Esophagus muscularis mucosa (tissue), 4 donors: Measurements from ENCODE around the gene YPEL2. TPM values are rescaled to one million over a fixed set of nuclear protein-coding genes. Genes with fewer than 3 reads are reported as not detected.
"Not testable (repeated sequence)": the region's sequence is repeated elsewhere in the genome, so short reads cannot be mapped to it uniquely, and the experiment has no call there.

Source experiments
- DNase-seq: peaks from one replicate; pipeline ENCODE4 v3.0.0-alpha.2; 2017; ENCODE audit errors: extremely low spot score
- H3K27ac ChIP-seq, 4 donors: fragments of 200-600 bp; sonication (generic); replicated peaks in 1 of 4; 1 replicate in 3 of 4; 2 replicates in 1 of 4; pipeline ENCODE4 v1.5.1; 2016 to 2019; ENCODE audit warnings: mild to moderate bottlenecking in 1 of 4
- H3K27me3 ChIP-seq, 4 donors: fragments of 200-600 bp; sonication (generic); one replicate each; pipeline versions ENCODE4 v1.5.1 to v1.6.0; 2016 to 2019
- H3K36me3 ChIP-seq, 4 donors: fragments of 200-600 bp; sonication (generic); one replicate each; pipeline ENCODE4 v1.5.1; 2016 to 2019
- H3K4me1 ChIP-seq, 4 donors: fragments of 200-600 bp; sonication (generic); one replicate each; pipeline ENCODE4 v1.5.1; 2016 to 2019
- H3K4me3 ChIP-seq, 4 donors: fragments of 200-600 bp; sonication (generic); 1 replicate in 2 of 4; 2 replicates in 2 of 4; pipeline ENCODE4 v1.5.1; 2016 to 2019; ENCODE audit warnings: mild to moderate bottlenecking in 4 of 4, moderate library complexity in 1 of 4
- H3K9me3 ChIP-seq, 4 donors: fragments of 200-600 bp; sonication (generic); 1 replicate in 3 of 4; 2 replicates in 1 of 4; pipeline ENCODE4 v1.5.1; 2016 to 2019
- CTCF ChIP-seq, 3 experiments: fragments of 200-600 bp in 2 of 3; fragments of 450-650 bp in 1 of 3; sonication (generic) in 2 of 3; IDR thresholded peaks; one replicate each; pipeline ENCODE4 v1.5.1; 2017 to 2019; ENCODE audit warnings: antibody characterized with exemption in 3 of 3, mild to moderate bottlenecking in 2 of 3, moderate library complexity in 1 of 3
- EP300 ChIP-seq: sonication (generic); formaldehyde crosslinking; IDR thresholded peaks from one replicate; pipeline ENCODE4 v1.6.1; 2017; ENCODE audit warnings: antibody characterized with exemption
- POLR2A ChIP-seq: fragments of 450-650 bp; IDR thresholded peaks from one replicate; pipeline ENCODE4 v1.6.1; 2017; ENCODE audit warnings: antibody characterized with exemption, moderate library complexity, mild to moderate bottlenecking, low read depth
- POLR2AphosphoS5 ChIP-seq, 2 donors: sonication (generic); formaldehyde crosslinking; IDR thresholded peaks; one replicate each; pipeline ENCODE4 v1.6.1; 2017; ENCODE audit warnings: antibody characterized with exemption in 2 of 2
- WGBS: methylation state at CpG from one replicate; pipeline ENCODE4 v1.1.5; 2018; 5-methylcytosine and 5-hydroxymethylcytosine counted together
- intact Hi-C: fragments of 100-400 bp; cut with DNase I; formaldehyde crosslinking; loops from one replicate; pipeline ENCODE4 v1.15.1; 2023
- total RNA-seq, 4 donors: library from RNA; depleted of rRNA; stranded (reverse); fragments of >200 nt; gene quantifications; one replicate each; pipeline versions ENCODE4 v1.1.0 to v1.2.1, GENCODE V29; 2016

Gene YPEL2
- total RNA-seq, 4 donors from 2014 or later, result 27.7 to 62.9 (median 28.8) TPM

GRCh38 chr17:59406808-59407381, 75.4 kb downstream of the YPEL2 start:
- TF ChIP-seq POLR2AphosphoS5 (IDR thresholded peaks at IDR 0.05) (no peak), EP300 (no peak), CTCF (IDR thresholded peaks at IDR 0.05) (no peak), POLR2A (no peak)
- Histone ChIP-seq H3K36me3 (peaks cover 3 to 25% (median 14%) of the 10 kb centered on the region in 4 donors), H3K9me3 (peaks cover 0 to 7% (median 6%) of the 10 kb centered on the region in 4 donors), H3K27ac (peak overlapping the region in 3 of 4 donors; percentile 3 to 50 (median 45)), H3K4me1 (peaks cover 14 to 20% (median 18%) of the 10 kb centered on the region in 4 donors), H3K27me3 (no peaks in the 10 kb centered on the region), H3K4me3 (no peak overlapping the region)
- 42% methylated on average over 7 of the region's 7 CpGs for WGBS
- no peak for DNase-seq
- intact Hi-C loops, result no loop called here

GRCh38 chr17:59409336-59410048, 78.0 kb downstream of the YPEL2 start:
- Histone ChIP-seq H3K4me1 (peaks cover 23 to 27% (median 25%) of the 10 kb centered on the region in 4 donors), H3K27me3 (no peaks in the 10 kb centered on the region), H3K4me3 (no peak overlapping the region), H3K36me3 (peaks cover 0 to 6% (median 2%) of the 10 kb centered on the region in 4 donors), H3K9me3 (peaks cover 0 to 7% (median 6%) of the 10 kb centered on the region in 4 donors), H3K27ac (no peak overlapping the region)
- intact Hi-C loops, result no loop called here
- no peak for DNase-seq
- WGBS, result 91% methylated on average over 3 of the region's 3 CpGs
- no peak for TF ChIP-seq POLR2AphosphoS5 (IDR thresholded peaks at IDR 0.05)
- TF ChIP-seq CTCF (IDR thresholded peaks at IDR 0.05), result no peak
- no peak for TF ChIP-seq POLR2A
- no peak for TF ChIP-seq EP300

- Histone ChIP-seq H3K4me3 (no peak overlapping the region), H3K27me3 (no peaks in the 10 kb centered on the region), H3K27ac (no peak overlapping the region), H3K4me1 (peaks cover 23 to 27% (median 25%) of the 10 kb centered on the region in 4 donors), H3K36me3 (no peaks in the 10 kb centered on the region), H3K9me3 (peaks cover 0 to 7% (median 6%) of the 10 kb centered on the region in 4 donors)
- 95% methylated on average over 4 of the region's 4 CpGs for WGBS
- no peak for DNase-seq
- intact Hi-C loops, result no loop called here
- no peak for TF ChIP-seq POLR2AphosphoS5 (IDR thresholded peaks at IDR 0.05)
- no peak for TF ChIP-seq EP300
- TF ChIP-seq POLR2A, result no peak
- TF ChIP-seq CTCF (IDR thresholded peaks at IDR 0.05), result no peak
These were observed 78.6 kb downstream of the YPEL2 start for GRCh38 chr17:59410049-59410437.

- peaks cover 8 to 14% (median 12%) of the 10 kb centered on the region in 4 donors for H3K4me1 ChIP-seq
- H3K27ac ChIP-seq, H3K36me3 ChIP-seq, H3K4me3 ChIP-seq, DNase-seq, H3K27me3 ChIP-seq, H3K9me3 ChIP-seq, intact Hi-C loops: not testable (repeated sequence)
- 95% methylated on average over 5 of the region's 5 CpGs for WGBS
These were observed 81.0 kb downstream of the YPEL2 start for GRCh38 chr17:59412431-59412830.

GRCh38 chr17:59413014-59413766, 81.7 kb downstream of the YPEL2 start:
- Histone ChIP-seq H3K27ac (peak overlapping the region in 2 of 4 donors; percentile 20), H3K36me3 (no peaks in the 10 kb centered on the region), H3K9me3 (peaks cover 0 to 7% (median 6%) of the 10 kb centered on the region in 4 donors), H3K27me3 (no peaks in the 10 kb centered on the region), H3K4me3 (no peak overlapping the region), H3K4me1 (peaks cover 8 to 13% (median 13%) of the 10 kb centered on the region in 4 donors)
- WGBS, result 59% methylated on average over 8 of the region's 8 CpGs
- intact Hi-C loops, result no loop called here
- no peak for TF ChIP-seq CTCF (IDR thresholded peaks at IDR 0.05)
- TF ChIP-seq EP300, result no peak
- TF ChIP-seq POLR2A, result no peak
- DNase-seq, result no peak
